ENCODE measurements around the gene FAM162A. TPM values are rescaled to one million over a fixed set of nuclear protein-coding genes. Genes with fewer than 3 reads are reported as not detected.

Gene FAM162A
- total RNA-seq, 2 experiments from 2014 or later, result 99.1 to 102 TPM

GRCh38 chr3:122389892-122390291, 5.9 kb downstream of the FAM162A start:
- Mint-ChIP-seq H3K4me1 (ENCODE audit: low read depth) (peaks cover 35% of the 10 kb centered on the region), H3K27ac (no peak overlapping the region), H3K27me3 (no peaks in the 10 kb centered on the region), H3K4me3 (no peak overlapping the region), H3K36me3 (peaks cover 11% of the 10 kb centered on the region), H3K9me3 (no peaks in the 10 kb centered on the region)
- DNase-seq, result no peak
- ChIA-PET CTCF (interaction anchor here (1.5 kb wide), 1 partner anchor 290 kb away, joined by 5 read pairs; no protein-coding TSS in a partner anchor), POLR2A (no interaction called here)
- intact Hi-C loops (cut with micrococcal nuclease), result loop anchor here (10.0 kb wide), 1 partner anchor 635 kb away; the partner anchor contains the start of gene SEMA5B

- ChIA-PET POLR2A (no interaction called here), CTCF (interaction anchor here (0.6 to 4.2 kb wide), 3 partner anchors 289 to 1069 kb away, joined by 3 to 46 read pairs (median 5); partner anchors contain the start of gene PARP14)
- DNase-seq, result no peak
- Mint-ChIP-seq H3K4me3 (no peak overlapping the region), H3K27ac (no peak overlapping the region), H3K9me3 (no peaks in the 10 kb centered on the region), H3K27me3 (no peaks in the 10 kb centered on the region), H3K4me1 (ENCODE audit: low read depth) (peaks cover 38% of the 10 kb centered on the region), H3K36me3 (peaks cover 10% of the 10 kb centered on the region)
- intact Hi-C loops (cut with micrococcal nuclease), result no loop called here
Measured at GRCh38 chr3:122390665-122391064, 6.7 kb downstream of the FAM162A start.

- POLR2A ChIA-PET, result no interaction called here
- H3K9me3 Mint-ChIP-seq, result no peaks in the 10 kb centered on the region
- H3K27me3 Mint-ChIP-seq, result no peaks in the 10 kb centered on the region
- H3K36me3 Mint-ChIP-seq, result peaks cover 3% of the 10 kb centered on the region
- H3K4me3 Mint-ChIP-seq, result no peak overlapping the region
- H3K27ac Mint-ChIP-seq, result no peak overlapping the region
- peaks cover 39% of the 10 kb centered on the region for H3K4me1 Mint-ChIP-seq (ENCODE audit: low read depth)
- no peak for DNase-seq
- CTCF ChIA-PET, result interaction anchor here (1.1 to 4.2 kb wide), 6 partner anchors 8 to 637 kb away, joined by 3 to 46 read pairs (median 8); partner anchors contain the start of genes FAM162A and PARP14
- intact Hi-C loops (cut with micrococcal nuclease), result no loop called here
Measured at GRCh38 chr3:122391681-122392446, 7.9 kb downstream of the FAM162A start.

- DNase-seq, result peak; percentile 20
- POLR2A ChIA-PET, result interaction anchor here (0.9 to 1.4 kb wide), 2 partner anchors 9 to 23 kb away, joined by 5 to 9 read pairs; partner anchors contain the start of genes FAM162A, MIX23 and WDR5B
Measured at GRCh38 chr3:122392868-122393844, 9.2 kb downstream of the FAM162A start.

GRCh38 chr3:122394173-122394572, 10.2 kb downstream of the FAM162A start:
- ChIA-PET CTCF (interaction anchor here (0.6 to 4.2 kb wide), 10 partner anchors 8 to 376 kb away, joined by 3 to 46 read pairs (median 8); partner anchors contain the start of genes FAM162A, PARP14 and WDR5B), POLR2A (no interaction called here)
- intact Hi-C loops (cut with micrococcal nuclease), result no loop called here
- Mint-ChIP-seq H3K27ac (no peak overlapping the region), H3K4me3 (no peak overlapping the region), H3K36me3 (peaks cover 2% of the 10 kb centered on the region), H3K4me1 (ENCODE audit: low read depth) (peaks cover 28% of the 10 kb centered on the region), H3K27me3 (no peaks in the 10 kb centered on the region), H3K9me3 (no peaks in the 10 kb centered on the region)
- no peak for DNase-seq

More at GRCh38 chr3:122392868-122393844, 9.2 kb downstream of the FAM162A start:
- intact Hi-C loops (cut with micrococcal nuclease), result no loop called here
- Mint-ChIP-seq H3K36me3 (peaks cover 2% of the 10 kb centered on the region), H3K4me1 (ENCODE audit: low read depth) (peaks cover 32% of the 10 kb centered on the region), H3K9me3 (no peaks in the 10 kb centered on the region), H3K27ac (no peak overlapping the region), H3K4me3 (no peak overlapping the region), H3K27me3 (no peaks in the 10 kb centered on the region)
- CTCF ChIA-PET, result interaction anchor here (0.6 to 4.2 kb wide), 40 partner anchors 8 to 636 kb away, joined by 3 to 46 read pairs (median 4); partner anchors contain the start of genes DTX3L, EAF2, FAM162A and IQCB1

GRCh38 chr3:122395582-122395981, 11.6 kb downstream of the FAM162A start:
- intact Hi-C loops (cut with micrococcal nuclease), result no loop called here
- Mint-ChIP-seq H3K4me3 (no peak overlapping the region), H3K27ac (no peak overlapping the region), H3K9me3 (no peaks in the 10 kb centered on the region), H3K36me3 (peaks cover 7% of the 10 kb centered on the region), H3K4me1 (ENCODE audit: low read depth) (peaks cover 28% of the 10 kb centered on the region), H3K27me3 (no peaks in the 10 kb centered on the region)
- DNase-seq, result no peak
- ChIA-PET CTCF (interaction anchor here (1.3 kb wide), 1 partner anchor 12 kb away, joined by 6 read pairs; the partner anchor contains the start of genes FAM162A and MIX23), POLR2A (no interaction called here)

GRCh38 chr3:122396511-122396910, 12.5 kb downstream of the FAM162A start:
- Mint-ChIP-seq H3K9me3 (no peaks in the 10 kb centered on the region), H3K36me3 (peaks cover 7% of the 10 kb centered on the region), H3K27ac (no peak overlapping the region), H3K4me1 (ENCODE audit: low read depth) (peaks cover 28% of the 10 kb centered on the region), H3K27me3 (no peaks in the 10 kb centered on the region), H3K4me3 (no peak overlapping the region)
- CTCF ChIA-PET, result interaction anchor here (1.3 kb wide), 1 partner anchor 13 kb away, joined by 6 read pairs; the partner anchor contains the start of genes FAM162A and MIX23
- no peak for DNase-seq
- POLR2A ChIA-PET, result no interaction called here
- intact Hi-C loops (cut with micrococcal nuclease), result no loop called here

GRCh38 chr3:122397201-122397600, 13.2 kb downstream of the FAM162A start:
- intact Hi-C loops (cut with micrococcal nuclease), result no loop called here
- no peak for DNase-seq
- Mint-ChIP-seq H3K9me3 (no peaks in the 10 kb centered on the region), H3K4me3 (no peak overlapping the region), H3K27ac (no peak overlapping the region), H3K36me3 (peaks cover 7% of the 10 kb centered on the region), H3K27me3 (no peaks in the 10 kb centered on the region), H3K4me1 (ENCODE audit: low read depth) (peaks cover 28% of the 10 kb centered on the region)
- CTCF ChIA-PET, result interaction anchor here (1.0 kb wide), 1 partner anchor 13 kb away, joined by 4 read pairs; the partner anchor contains the start of gene FAM162A
- POLR2A ChIA-PET, result interaction anchor here (0.9 kb wide), 1 partner anchor 13 kb away, joined by 3 read pairs; the partner anchor contains the start of gene FAM162A

- H3K27ac Mint-ChIP-seq, result no peak overlapping the region
- no peak overlapping the region for H3K4me3 Mint-ChIP-seq
- H3K27me3 Mint-ChIP-seq, result no peaks in the 10 kb centered on the region
- DNase-seq, result no peak
- H3K9me3 Mint-ChIP-seq, result no peaks in the 10 kb centered on the region
- H3K36me3 Mint-ChIP-seq, result peaks cover 16% of the 10 kb centered on the region
- H3K4me1 Mint-ChIP-seq (ENCODE audit: low read depth), result peaks cover 31% of the 10 kb centered on the region
- POLR2A ChIA-PET, result no interaction called here
- CTCF ChIA-PET, result no interaction called here
- intact Hi-C loops (cut with micrococcal nuclease), result no loop called here
Measured at GRCh38 chr3:122398920-122399319, 14.9 kb downstream of the FAM162A start.

GRCh38 chr3:122403489-122403888, 19.5 kb downstream of the FAM162A start:
- POLR2A ChIA-PET, result no interaction called here
- DNase-seq, result no peak
- peaks cover 41% of the 10 kb centered on the region for H3K36me3 Mint-ChIP-seq
- CTCF ChIA-PET, result no interaction called here
- H3K27me3 Mint-ChIP-seq, result no peaks in the 10 kb centered on the region
- intact Hi-C loops (cut with micrococcal nuclease), result no loop called here
- H3K4me3 Mint-ChIP-seq, result no peak overlapping the region
- H3K4me1 Mint-ChIP-seq (ENCODE audit: low read depth), result peaks cover 10% of the 10 kb centered on the region
- no peaks in the 10 kb centered on the region for H3K9me3 Mint-ChIP-seq
- no peak overlapping the region for H3K27ac Mint-ChIP-seq

- Mint-ChIP-seq H3K27me3 (no peaks in the 10 kb centered on the region), H3K4me3 (no peak overlapping the region), H3K36me3 (peaks cover 43% of the 10 kb centered on the region), H3K4me1 (ENCODE audit: low read depth) (peaks cover 15% of the 10 kb centered on the region), H3K9me3 (no peaks in the 10 kb centered on the region), H3K27ac (no peak overlapping the region)
- ChIA-PET POLR2A (no interaction called here), CTCF (interaction anchor here (0.8 to 1.1 kb wide), 3 partner anchors 10 to 13 kb away, joined by 3 to 4 read pairs (median 3); no protein-coding TSS in a partner anchor)
- DNase-seq, result no peak
- intact Hi-C loops (cut with micrococcal nuclease), result no loop called here
Measured at GRCh38 chr3:122405015-122405414, 21.0 kb downstream of the FAM162A start.
